ENCODE results near the gene TOMM6.

Gene TOMM6

GRCh38 chr6:41767112-41767833 is 20.2 kb upstream of the TOMM6 start:
- DNase-seq (ENCODE audit: low read depth): no peak
- H3K4me3 ChIP-seq (ENCODE audit: low read depth, low read length): no peak overlapping the region
- TF ChIP-seq CTCF (IDR thresholded peaks at IDR 0.05; ENCODE audit: low read depth, low read length, missing control alignments): no peak

DNA sequence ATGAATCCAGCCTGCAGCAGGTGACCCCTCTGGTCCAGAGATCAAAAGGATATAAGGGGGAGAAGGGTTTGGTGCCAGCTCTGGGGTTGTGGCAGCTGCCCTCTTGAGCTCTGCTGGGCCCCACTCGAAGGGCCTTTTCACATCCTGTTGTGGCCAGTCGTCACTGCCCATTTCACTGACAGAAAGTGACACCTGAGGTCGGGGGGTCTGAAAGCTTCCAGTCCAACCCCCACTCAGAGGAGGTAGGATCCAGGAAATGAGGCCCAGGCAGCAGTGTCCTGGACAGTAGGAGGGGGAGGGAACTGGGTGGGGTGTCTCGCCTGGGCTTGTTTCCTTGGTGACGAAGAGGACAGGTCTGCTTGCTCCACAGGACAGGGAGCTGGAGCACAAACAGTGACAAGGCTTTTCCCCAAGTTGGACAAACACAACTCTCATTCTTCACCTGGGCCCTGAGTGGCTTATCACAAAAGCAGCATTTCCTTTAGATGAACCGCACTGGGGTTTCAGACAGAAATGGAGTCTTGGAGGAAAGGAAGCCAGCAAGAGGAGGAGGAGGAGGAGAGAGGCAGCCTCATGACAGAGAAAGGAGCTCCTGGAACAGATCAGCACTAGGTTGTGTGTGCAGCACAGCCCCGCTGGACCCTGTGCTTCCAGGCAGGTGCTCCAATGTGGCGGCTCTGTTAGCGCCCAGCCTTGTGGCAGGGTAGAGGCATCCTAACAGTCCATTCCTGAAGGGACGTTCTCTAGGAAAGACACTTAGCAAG is 18.8 kb upstream of the TOMM6 start:
- H3K4me3 ChIP-seq (ENCODE audit: low read depth, low read length): no peak overlapping the region
- no peak for TF ChIP-seq CTCF (IDR thresholded peaks at IDR 0.05; ENCODE audit: low read depth, low read length, missing control alignments)
- no peak for DNase-seq (ENCODE audit: low read depth)

GRCh38 chr6:41769376-41769775 is 18.1 kb upstream of the TOMM6 start:
- no peak overlapping the region for H3K4me3 ChIP-seq (ENCODE audit: low read depth, low read length)
- DNase-seq (ENCODE audit: low read depth): no peak
- TF ChIP-seq CTCF (IDR thresholded peaks at IDR 0.05; ENCODE audit: low read depth, low read length, missing control alignments): no peak

GRCh38 chr6:41770381-41771057 is 17.0 kb upstream of the TOMM6 start:
- no peak for TF ChIP-seq CTCF (IDR thresholded peaks at IDR 0.05; ENCODE audit: low read depth, low read length, missing control alignments)
- no peak overlapping the region for H3K4me3 ChIP-seq (ENCODE audit: low read depth, low read length)
- DNase-seq (ENCODE audit: low read depth): no peak

DNA sequence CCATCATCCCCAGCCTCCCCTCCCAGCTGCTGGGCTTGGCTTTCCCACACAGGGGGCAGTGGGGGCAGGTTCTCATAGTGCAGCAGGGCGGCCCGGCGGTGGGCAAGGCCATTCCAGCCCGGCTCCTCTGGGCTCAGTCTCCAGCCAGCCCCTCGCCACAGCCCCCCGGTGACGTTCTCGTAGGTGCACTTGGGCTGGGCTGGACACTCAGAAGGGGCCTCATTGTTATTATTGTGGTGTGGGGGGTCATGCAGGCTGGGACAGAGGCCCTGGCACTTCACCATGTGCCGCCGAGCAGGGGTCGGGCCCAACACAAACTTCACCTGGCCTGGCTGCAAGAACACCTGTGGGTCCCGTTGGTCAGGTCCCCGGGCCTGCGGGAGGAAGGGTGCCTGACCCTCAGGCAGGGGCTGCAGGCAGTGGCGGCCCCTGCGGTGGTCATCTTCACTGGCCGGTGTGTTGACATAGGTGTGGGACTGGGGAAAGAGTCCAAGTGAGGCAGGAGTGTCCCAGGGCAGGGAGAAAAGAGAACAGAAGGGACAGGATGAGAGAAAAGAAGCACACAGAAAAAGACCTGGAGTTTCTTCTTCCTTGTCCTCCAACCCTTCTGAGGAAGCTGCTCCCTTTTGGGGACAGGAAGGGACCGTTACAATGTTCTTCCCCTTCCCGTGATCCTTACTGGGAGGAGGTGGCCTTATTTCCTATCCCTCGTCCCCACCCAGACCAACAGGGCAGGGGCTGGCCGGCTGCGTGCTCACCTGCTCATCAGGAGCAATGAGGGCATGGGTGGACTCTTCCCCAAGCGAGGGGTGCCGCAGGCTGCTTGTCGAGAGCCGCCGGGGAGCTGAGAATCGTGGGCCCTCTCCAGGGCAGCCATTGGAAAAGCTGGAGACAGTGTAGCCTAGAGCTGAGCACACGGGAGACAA is 16.2 kb upstream of the TOMM6 start:
- no peak for TF ChIP-seq CTCF (IDR thresholded peaks at IDR 0.05; ENCODE audit: low read depth, low read length, missing control alignments)
- DNase-seq (ENCODE audit: low read depth): no peak
- H3K4me3 ChIP-seq (ENCODE audit: low read depth, low read length): no peak overlapping the region

DNA sequence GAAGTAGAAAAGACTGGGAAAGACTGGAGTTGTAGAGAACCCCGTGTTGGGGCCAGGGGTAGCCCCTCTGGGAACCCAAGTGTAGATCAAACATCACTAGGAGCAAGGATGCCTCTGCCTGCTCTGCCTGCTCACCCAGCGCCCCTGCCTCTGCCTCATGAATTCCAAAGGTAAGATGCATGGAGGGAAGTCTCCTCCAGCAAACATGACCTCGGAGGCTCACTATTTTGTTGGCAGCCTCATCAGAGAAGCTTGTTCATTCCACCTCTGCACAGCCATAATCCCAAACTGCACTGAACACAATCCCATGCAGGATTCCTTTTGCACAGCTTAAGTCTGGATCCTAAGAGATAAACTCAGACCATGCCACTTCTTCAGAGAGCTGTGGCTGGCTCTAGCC is 12.7 kb upstream of the TOMM6 start:
- no peak for TF ChIP-seq CTCF (IDR thresholded peaks at IDR 0.05; ENCODE audit: low read depth, low read length, missing control alignments)
- no peak for DNase-seq (ENCODE audit: low read depth)
- no peak overlapping the region for H3K4me3 ChIP-seq (ENCODE audit: low read depth, low read length)

All from GM12864 (cell line).